HG02943 (cell line): ENCODE results near the gene CDC42EP3.

Experiments
- ATAC-seq: cut with Tn5 transposase; IDR thresholded peaks from one replicate; pipeline ENCODE4 v1.9.1; 2021; ENCODE audit warnings: mild to moderate bottlenecking, low read depth, moderate library complexity; ENCODE audit not compliant: unreplicated experiment

The CDC42EP3 gene

DNA sequence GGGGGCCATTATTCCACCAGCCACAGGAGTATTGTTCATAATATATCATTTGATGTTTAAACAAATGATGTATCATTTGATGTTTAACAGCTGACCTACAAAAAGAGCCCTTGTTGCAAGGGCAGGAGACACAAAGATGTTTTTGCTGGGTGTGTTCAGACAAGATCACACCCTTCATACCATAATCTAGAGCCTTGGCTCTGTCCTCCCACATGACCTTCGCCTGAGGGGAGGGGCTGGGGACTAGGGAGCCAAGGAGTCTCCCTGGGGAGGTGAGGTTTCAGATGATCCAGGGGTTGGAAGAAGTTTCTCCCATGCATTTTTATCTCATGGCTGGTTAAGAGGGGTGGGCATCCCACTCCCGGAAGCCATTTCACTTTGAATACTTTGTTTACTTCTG is 33.5 kb downstream of the CDC42EP3 start:
- ATAC-seq = no peak

DNA sequence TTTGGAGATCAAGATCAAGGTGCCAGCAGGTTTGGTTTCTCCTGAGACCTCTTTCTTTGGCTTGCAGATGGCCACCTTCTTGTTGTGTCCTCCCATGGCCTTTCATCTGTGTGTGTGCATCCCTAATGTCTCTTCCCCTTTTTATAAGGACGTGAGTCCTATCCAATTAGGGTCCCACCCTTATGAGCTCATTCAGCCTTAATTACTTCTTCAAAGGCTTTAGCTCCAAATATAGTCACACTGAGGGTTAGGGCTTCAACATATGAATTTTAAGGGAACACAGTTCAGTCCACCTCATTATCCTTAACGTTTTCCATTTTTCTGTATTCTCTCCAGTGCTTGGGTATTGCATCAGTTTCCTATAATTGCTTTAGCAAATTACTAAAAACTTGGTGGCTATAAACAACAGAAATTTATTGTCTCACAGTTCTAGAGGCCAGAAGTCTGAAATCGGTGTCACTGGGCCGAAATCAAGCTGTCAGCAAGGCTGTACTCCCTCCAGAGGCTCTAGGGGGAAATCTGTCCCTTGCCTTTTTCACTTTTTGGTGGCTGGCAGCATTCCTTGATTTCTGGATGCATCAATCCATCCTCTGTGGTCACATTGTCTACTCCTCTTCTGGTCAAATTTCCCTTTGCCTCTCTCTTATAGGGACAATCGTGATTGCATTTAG is 34.1 kb downstream of the CDC42EP3 start:
- no peak for ATAC-seq

DNA sequence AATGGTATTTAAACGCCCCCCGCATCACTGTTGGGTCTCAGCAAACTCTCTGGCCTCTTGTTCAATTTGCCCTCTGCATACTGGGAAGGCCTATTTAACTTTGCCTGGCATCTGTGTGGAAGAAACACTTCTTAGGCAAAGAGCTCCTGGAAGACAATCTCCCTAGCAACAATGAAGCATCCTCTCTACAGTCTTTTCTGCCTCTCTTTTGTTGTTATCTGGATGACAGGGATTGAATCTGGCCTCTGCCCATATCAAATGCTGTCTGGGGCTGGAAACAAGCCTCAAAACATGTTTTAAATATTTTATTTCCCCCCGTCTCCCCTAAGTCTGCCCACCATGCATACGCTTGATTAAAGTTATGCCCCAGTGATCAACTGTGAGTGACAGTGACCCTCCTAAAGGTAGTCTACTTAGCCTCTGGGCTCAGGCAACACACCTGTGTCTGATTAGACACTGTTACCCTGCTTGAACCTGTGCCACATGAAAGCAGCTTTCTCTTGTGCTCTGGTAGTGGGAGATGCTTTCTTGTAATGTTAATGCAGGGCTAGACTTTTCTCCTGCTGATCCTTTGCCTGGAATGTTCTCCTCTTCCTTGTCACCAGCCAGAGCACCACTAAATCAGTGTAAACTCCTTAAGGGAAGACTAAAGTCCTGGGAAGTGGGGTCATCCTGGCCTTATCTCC is 34.9 kb downstream of the CDC42EP3 start:
- ATAC-seq = no peak

DNA sequence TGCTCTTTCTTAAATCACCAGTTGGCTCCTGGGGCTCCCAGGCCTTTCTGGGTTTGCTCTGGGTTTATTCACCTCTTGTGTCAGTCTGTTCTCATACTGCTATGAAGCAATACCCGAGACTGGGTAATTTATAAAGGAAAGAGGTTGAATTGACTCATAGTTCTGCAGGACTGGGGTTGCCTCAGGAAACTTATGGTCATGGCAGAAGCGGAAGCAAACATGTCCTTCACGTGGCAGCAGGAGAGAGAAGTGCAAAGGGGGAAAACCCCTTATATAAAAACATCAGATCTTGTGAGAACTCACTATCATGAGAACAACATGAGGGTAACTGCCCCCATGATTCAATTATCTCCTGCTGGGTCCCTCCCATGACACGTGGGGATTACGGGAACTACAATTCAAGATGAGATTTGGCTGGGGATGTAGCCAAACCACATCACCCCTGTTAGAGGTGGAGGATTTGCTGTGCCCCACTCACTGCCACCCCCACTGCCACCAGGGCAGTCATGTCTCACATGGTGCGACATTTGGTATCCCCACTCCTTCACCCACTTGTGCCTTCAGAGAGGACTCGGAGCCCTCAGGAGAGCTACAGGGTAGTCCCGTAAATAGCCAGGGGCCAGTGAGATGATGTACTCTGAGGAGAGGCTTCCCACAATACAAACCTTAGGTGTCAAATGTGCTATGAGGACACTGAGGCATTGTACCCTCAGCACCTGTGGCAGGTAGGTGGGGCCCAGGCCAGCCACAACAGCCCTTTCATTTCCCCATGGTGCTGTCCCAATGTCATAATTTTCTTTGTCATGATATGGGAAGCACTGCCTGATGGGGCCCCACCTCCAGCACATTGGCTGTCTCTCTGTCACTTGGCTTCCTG is 35.7 kb downstream of the CDC42EP3 start:
- peak; percentile 78 for ATAC-seq

DNA sequence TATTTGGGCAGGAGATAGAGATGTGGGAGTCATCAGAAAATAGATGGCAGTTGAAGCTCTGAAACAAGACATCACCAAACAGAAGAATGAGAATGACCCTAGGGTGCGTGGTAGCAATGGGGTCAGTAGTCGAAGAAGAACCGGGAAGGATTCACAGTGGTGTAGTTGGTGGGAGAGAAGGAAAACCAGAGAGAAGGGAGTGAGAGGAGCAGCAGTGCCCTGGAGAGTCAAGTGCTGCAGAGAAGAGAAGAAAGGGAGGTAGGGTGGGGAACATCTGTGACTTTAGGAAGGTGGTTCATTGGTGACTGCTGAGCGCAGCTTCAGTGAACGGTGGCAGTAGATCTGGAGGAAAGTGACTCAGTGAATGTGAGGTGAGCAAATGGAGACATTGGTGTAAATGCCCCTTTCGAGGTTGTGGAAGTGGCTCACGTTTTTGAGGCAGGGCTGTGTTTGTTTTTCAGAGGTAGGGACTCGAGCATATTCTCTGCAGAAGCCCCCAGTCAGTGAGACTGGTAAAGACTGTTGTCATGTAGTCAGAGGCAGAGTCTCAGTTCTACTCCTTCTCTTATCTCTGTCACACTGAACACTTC is 36.4 kb downstream of the CDC42EP3 start:
- ATAC-seq = no peak

DNA sequence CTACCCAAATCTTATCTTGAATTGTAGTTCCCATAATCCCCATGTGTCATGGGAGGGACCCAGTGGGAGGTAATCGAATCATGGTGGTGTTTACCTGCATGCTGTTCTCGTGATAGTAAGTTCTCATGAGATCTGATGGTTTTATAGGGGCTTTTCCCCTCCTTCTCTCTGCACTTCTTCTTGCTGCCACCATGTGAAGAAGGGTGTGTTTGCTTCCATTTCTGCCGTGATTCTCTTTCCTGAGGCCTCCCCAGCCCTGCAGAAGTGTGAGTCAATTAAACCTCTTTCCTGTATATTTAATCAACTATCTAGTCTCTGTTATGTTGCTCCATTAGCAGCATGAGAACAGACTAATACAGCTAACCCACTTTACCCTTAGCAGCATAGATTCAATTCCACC is 37.6 kb downstream of the CDC42EP3 start:
- no peak for ATAC-seq

DNA sequence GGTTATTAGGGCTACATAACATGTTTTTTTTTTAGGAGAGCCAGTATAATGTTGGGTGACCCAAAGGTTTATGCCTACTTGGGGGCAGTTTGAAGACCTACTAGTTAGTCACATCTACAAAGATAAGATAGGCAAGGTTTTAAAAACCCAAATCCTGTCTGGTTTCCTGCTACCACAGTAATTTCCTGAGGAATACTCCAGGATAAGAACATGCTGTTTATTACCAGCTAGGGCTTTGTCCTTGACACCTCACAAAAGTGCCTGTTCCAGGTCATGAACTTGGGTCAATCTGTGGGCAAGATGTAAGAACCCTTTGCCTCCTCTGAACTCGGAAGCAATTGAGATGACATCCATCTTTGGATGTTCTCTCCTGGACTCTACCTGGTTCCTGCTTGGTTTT is 38.2 kb downstream of the CDC42EP3 start:
- ATAC-seq = no peak

DNA sequence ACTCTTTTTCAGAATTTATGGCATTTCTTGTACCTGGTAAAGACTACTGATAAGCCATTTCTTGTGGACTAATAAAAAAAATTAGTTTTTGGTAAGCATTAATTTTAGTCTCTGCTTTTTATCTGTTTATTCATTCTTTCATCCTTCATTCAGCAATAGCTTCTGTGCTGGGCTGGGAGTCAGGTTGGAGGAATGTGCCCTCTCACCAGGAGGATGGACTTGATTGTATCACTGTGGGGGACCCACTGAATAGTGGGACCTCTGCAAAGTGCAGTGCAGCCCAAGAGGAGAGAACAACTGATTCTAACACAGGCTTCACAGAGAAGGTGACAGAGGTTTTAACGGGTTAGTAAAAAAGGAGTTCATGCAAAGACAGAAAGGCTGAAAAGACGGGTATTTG is 39.1 kb downstream of the CDC42EP3 start:
- ATAC-seq = no peak

DNA sequence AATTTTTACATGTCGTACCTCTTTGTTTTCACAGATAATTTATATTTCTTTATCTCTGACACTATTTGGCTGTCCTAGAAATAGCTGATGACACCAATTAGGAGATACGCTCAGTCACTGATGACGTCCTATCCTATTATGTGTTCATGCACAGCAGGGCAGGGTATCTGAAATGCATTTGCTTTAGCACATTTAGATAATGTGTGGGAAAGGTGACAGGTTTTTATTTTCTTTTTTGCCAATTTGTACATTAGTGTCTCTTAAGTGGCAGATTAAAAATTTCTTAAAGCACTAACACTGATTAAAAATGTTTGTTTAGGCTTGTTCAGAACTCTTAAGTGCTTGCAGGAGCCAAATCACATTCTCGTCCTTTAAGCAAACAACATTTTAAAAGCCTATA is 39.7 kb downstream of the CDC42EP3 start:
- ATAC-seq = no peak

DNA sequence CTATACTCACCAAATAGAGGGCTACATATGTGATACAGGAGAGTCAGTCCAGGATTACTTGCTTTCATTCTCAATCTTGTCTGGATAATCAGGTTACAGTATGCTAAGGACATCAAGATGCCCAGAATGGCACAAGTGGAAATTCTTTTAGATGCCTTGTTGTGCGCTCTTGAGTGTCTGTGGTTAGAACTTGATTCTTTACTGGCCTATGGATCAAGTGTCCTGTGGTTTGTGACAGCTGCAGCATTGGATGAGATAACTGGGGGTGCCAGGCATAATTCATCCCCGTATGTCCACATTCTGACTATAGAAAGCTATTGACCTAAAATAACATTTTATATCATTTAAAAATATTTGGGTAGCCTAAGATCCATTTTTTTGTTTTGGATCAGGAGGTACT is 40.1 kb downstream of the CDC42EP3 start:
- ATAC-seq = no peak

DNA sequence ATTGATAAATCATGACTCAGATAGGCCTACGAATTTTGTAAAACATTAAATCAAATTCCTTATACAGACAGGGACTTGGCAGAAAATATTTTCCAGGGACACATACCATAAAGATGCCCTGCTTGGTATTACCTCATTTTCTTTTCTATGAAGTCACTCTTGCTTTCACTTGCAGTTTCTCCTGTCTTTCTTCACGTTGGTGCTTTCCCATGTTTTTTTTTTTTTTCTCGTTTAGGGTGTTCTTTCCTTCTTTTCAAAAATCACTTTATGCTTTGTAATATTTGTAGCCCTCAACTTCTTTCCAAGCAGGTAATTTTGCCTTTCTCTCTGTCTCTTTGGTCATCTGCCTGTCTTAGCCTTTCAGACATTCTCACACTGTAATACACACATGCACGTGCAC is 40.7 kb downstream of the CDC42EP3 start:
- ATAC-seq = no peak

DNA sequence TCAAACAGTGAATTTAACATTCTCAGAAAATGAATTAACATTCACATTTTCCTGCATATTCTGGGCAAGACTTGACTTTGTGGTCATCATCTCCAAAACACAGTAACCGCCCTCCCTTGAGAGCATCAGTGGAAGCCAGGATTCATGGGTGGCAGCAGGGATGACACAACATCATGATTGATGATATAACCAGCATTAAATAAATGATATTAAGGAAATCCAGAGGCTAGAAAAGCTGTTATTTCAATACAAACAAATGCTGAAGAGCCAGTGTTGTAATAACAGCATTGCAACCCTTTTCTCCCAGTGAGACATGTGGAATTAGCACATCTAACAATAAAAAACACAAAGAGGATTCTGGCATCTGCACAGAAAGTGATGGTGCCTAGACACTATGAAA is 41.1 kb downstream of the CDC42EP3 start:
- no peak for ATAC-seq

DNA sequence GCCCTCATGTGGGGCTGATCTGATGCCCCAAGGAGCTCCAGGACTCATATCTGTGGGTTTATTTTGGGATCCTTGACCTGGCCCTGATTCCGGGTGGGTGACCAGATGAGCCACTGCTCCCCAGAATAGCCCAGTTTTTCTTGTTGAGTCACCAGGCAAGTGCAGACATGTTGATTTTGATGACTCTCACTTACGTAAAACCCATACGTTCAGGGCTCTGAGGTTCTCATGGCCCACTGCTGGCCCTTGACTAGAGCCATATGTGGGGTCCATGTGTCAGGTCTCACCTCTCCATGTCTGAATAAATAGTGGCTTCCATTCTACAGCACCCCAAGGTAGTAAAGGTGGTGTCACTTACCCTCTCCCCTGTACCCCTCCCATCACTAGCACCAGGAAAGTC is 41.9 kb downstream of the CDC42EP3 start:
- no peak for ATAC-seq

DNA sequence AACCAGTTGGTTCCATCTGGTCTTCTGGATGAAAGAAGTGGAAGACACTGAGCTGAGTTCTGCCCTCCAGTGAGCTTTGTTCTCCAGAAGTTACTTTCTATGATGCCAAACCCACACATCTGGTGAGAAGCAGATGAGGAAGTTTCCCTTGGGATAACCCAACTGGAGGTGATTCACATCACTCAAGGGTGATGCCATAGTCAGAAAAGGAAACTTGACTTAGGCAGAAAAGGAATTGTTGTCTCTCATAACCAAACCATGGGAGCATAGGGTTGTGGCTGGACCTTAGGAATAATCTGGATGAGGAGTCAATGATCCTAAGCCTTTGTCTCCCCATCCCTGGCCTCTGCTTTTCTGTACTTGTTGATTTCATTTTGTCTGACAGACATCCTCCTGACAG is 43.7 kb downstream of the CDC42EP3 start:
- ATAC-seq = no peak

DNA sequence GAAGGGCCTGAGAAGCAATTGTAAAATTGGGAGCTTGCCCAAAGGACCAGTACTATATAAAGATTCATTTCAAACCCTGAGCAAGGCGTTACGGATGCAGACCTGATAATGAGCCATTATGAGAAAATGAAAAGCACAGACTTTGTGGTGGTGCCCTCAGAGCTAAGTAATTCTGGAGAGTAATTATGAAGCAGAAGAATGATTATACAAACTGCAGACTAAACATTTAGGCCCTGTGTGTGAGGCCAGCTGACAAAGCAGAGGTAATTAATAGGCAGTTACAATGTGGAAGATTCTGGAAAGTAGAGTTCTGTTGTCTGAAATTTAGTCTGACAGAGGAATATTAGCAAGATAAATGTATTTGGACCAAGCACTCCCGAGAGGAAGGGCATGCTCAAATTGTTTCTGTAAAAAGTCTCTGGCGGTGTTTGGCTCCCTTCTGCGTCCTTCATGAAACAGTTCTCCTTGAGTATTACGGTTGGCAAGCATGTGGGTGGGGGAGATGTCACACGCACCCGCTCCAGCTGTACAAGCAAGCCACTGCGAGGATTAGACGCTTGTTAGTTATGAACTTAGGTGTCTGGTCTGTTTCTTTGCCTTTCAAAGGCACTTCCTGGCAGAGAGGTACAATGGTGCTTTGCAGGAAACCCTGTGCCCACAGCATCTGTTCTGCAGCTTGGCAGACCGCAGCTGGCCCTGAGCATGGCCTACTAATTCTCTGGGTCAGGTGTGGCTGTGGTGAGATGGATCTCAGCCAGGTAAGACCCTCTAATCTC is 45.5 kb downstream of the CDC42EP3 start:
- peak; percentile 60 for ATAC-seq

DNA sequence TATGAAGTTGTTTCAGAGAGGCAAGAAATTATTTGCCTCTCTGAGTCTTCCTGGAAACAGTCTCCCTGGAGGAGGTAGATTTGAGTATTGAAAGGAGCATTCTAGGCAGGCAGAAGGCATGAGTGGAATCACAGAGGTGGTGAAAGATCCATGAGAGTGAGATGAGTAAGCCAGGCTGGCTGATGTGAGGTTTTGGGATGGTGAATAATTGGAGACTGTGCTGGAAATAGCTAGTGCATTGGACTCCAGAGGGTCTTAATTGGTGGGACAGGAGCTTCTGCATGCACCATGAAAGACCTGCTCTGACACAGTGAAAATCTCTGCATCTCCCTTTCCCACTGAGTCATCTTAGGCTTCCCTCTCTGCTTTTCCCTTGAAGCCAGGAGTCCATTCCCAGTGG is 46.3 kb downstream of the CDC42EP3 start:
- ATAC-seq = no peak

DNA sequence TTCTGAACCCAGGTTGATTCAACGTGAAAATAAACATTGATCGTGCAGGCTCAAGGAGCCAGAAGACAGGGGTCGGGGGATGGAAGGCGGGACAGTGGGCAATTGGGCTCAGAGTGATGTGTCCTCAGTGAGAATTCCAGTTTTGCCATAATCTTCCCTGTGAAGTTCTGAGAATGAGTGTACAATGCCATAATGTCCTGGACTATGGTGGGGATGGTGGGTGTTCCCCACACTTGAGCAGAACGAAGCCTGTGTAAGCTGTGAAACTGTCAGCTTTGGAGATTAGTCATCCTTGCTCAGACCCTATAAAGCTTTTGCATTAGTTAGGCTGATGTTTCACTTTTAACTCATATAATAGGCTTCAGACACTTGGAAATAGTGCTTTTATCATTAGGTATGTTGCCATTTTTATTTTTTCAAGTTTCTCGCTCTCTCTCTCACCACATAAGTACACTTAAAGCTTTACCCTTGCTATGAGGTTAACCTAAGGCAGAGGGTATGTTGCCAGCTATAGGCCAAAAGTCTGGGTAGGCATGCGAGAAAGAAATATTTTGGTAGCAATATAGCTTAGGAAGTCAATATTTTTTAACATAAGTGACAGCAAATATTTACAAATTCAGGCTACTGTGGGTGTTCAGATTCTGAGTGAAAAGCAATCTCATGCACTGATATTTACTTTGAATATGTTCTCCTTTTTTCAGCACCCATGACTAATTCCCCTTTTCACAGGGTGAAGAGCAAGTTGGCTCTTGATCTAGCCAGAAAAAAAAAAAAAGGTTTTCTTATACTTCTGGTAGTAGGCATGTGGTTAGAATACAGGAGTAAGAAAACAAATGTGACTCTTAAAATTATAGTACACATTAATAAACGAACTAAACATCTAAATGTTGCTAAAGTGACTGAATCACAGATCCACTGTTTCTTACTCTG is 47.2 kb downstream of the CDC42EP3 start:
- peak; percentile 63 for ATAC-seq

DNA sequence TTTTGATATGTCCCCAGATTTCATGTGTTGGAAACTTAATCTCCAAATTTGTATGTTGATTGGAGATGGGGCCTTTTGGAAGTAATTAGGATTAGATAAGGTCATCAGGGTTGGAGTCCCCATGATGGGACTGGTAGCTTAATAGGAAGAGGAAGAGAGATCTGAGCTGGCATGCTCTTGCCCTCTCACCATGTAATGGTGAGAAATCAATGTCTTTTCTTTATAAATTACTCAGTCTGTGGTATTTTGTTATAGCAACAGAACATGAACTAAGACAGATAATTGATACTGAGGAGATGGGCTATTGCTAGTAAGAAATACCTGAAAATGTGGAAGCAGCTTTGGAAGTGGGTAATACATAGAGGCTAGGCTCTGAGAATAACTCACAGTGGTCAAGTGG is 48.0 kb downstream of the CDC42EP3 start:
- ATAC-seq = no peak

DNA sequence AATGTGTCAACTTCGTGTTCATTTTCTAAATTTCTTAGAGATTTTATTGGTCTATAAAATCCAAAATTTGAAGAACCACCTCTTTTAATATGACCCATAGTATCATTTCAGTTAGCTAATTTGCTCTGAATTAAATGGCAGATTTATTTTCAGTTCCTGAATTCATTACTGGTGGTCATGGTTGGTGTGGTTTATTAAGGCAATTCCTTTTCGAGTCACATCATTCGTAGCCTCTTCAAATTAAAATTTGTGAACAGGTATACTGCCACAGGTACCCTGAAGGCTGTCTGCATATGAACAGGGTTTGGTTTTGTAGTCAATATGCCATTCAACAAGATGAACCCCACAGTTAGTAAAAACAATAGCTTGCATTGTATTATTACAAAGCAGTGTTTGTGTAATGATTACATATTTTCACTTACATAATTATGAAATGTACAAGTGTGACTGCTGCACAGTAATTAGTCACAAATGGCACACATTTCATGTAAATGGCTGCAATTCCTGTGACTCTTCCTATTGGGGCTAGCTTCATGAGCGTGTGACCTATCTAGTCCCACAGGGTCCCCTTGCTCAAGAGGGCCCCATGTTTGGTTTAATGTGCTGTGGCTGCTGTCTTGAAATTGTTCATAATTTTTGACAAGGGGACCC is 48.9 kb downstream of the CDC42EP3 start:
- no peak for ATAC-seq
